Keratinocyte (primary cell): Measurements from ENCODE around the gene COA8. TPM values are rescaled to one million over a fixed set of nuclear protein-coding genes. Genes with fewer than 3 reads are reported as not detected.

ENCODE experiments used
- DNase-seq: peaks from one replicate; pipeline ENCODE4 v3.0.0-alpha.2; 2011; ENCODE audit warnings: low read depth, missing footprints, low spot score
- FAIRE-seq: peaks from 2 replicates; lab custom pipeline; 2011; peaks lifted over from hg19 to GRCh38; lab: Jason Lieb, UNC
- H2AFZ ChIP-seq: 2 replicates; pipeline ENCODE4 v1.6.0; 2012; ENCODE audit warnings: low read length, control low read depth, inconsistent platforms; ENCODE audit not compliant: control insufficient read depth
- H3K27ac ChIP-seq: 2 replicates; pipeline ENCODE4 v1.5.1; 2011; ENCODE audit warnings: low read length; ENCODE audit not compliant: control insufficient read depth, insufficient read depth
- H3K27me3 ChIP-seq: 3 replicates; pipeline ENCODE4 v1.6.0; 2011; ENCODE audit warnings: low read length; ENCODE audit not compliant: control insufficient read depth, insufficient read depth; ENCODE audit errors: extremely low read depth
- H3K36me3 ChIP-seq, 2 experiments: 2 replicates in 1 of 2; 3 replicates in 1 of 2; pipeline ENCODE4 v1.5.1; 2011; ENCODE audit warnings: low read length in 2 of 2, mild to moderate bottlenecking in 1 of 2; ENCODE audit not compliant: control insufficient read depth in 2 of 2, insufficient read depth in 2 of 2; ENCODE audit errors: extremely low read depth in 1 of 2
- H3K4me1 ChIP-seq: 3 replicates; pipeline ENCODE4 v1.5.1; 2011; ENCODE audit warnings: low read length; ENCODE audit not compliant: control insufficient read depth, insufficient read depth; ENCODE audit errors: extremely low read depth
- H3K4me2 ChIP-seq: 3 replicates; pipeline ENCODE4 v1.6.0; 2011; ENCODE audit warnings: low read depth, low read length; ENCODE audit not compliant: control insufficient read depth, insufficient read depth; ENCODE audit errors: extremely low read depth
- H3K4me3 ChIP-seq, 3 experiments: fragments of 200-600 bp in 1 of 3; sonication (generic) in 1 of 3; 2 replicates in 2 of 3; 3 replicates in 1 of 3; pipeline ENCODE4 v1.5.1; 2011 to 2016; ENCODE audit warnings: low read length in 3 of 3, mild to moderate bottlenecking in 3 of 3, control low read depth in 2 of 3, inconsistent platforms in 1 of 3, low read depth in 1 of 3, mixed read lengths in 1 of 3, mixed run types in 1 of 3, moderate library complexity in 1 of 3; ENCODE audit not compliant: control insufficient read depth in 2 of 3, insufficient read depth in 2 of 3; ENCODE audit errors: extremely low read depth in 1 of 3
- H3K79me2 ChIP-seq: 2 replicates; pipeline ENCODE4 v1.6.0; 2012; ENCODE audit warnings: low read length; ENCODE audit not compliant: control insufficient read depth, insufficient read depth
- H3K9ac ChIP-seq: 3 replicates; pipeline ENCODE4 v1.6.0; 2011; ENCODE audit warnings: low read length; ENCODE audit not compliant: control insufficient read depth, insufficient read depth; ENCODE audit errors: extremely low read depth
- H3K9me1 ChIP-seq: 3 replicates; pipeline ENCODE4 v1.6.0; 2011; ENCODE audit warnings: low read length; ENCODE audit not compliant: control insufficient read depth, insufficient read depth; ENCODE audit errors: extremely low read depth
- H3K9me3 ChIP-seq: 2 replicates; pipeline ENCODE4 v1.5.1; 2012; ENCODE audit warnings: low read depth, low read length; ENCODE audit not compliant: control insufficient read depth
- H4K20me1 ChIP-seq: 3 replicates; pipeline ENCODE4 v1.6.0; 2011; ENCODE audit warnings: low read length; ENCODE audit not compliant: control insufficient read depth, insufficient read depth; ENCODE audit errors: extremely low read depth
- CTCF ChIP-seq, 3 experiments: IDR thresholded peaks in 1 of 3; conservative IDR thresholded peaks in 1 of 3; optimal IDR thresholded peaks in 1 of 3; 2 replicates in 2 of 3; 3 replicates in 1 of 3; pipeline versions ENCODE3 to v1.5.1; 2011; ENCODE audit warnings: low read length in 3 of 3, mild to moderate bottlenecking in 3 of 3, moderate library complexity in 2 of 3, control low read depth in 1 of 3, inconsistent platforms in 1 of 3; ENCODE audit not compliant: insufficient read depth in 2 of 3; ENCODE audit errors: extremely low read depth in 1 of 3
- EZH2 ChIP-seq: IDR thresholded peaks from one replicate; pipeline ENCODE4 v1.6.1; 2012; ENCODE audit warnings: inconsistent platforms, mild to moderate bottlenecking, low read length, moderate library complexity
- dilution Hi-C: fragments of 300-500 bp; cut with MboI; formaldehyde crosslinking; loops from one replicate; pipeline ENCODE4 v1.7.0; 2020; ENCODE audit warnings: low sequenced_read_pairs; ENCODE audit not compliant: extremely low pct_ligation_motif_present
- polyA plus RNA-seq, 5 experiments: library from polyadenylated mRNA; depleted of rRNA in 3 of 5; stranded (reverse) in 3 of 5; stranded (forward) in 1 of 5; unstranded in 1 of 5; fragments of >200 nt; gene quantifications; 1 replicate in 1 of 5; 2 replicates in 3 of 5; 3 replicates in 1 of 5; pipeline versions ENCODE4 v1.2.1 to v1.2.3, GENCODE V29; 2011 to 2012; ENCODE audit warnings: missing spikeins in 2 of 5, low read depth in 1 of 5, low replicate concordance in 1 of 5

COA8 gene
- polyA plus RNA-seq, 1 donor (not counting 4 experiments of a cell fraction or from before 2014, with no cell fraction given): 24.8 TPM

- Histone ChIP-seq H3K9me1 (no peaks in the 10 kb centered on the region), H4K20me1 (peaks cover 5% of the 10 kb centered on the region), H3K9ac (peak overlapping the region; percentile 15), H3K79me2 (peaks cover 19% of the 10 kb centered on the region), H3K27me3 (no peaks in the 10 kb centered on the region), H3K9me3 (no peaks in the 10 kb centered on the region), H3K4me3 (no peak overlapping the region), H3K4me1 (peaks cover 13% of the 10 kb centered on the region), H3K27ac (peak overlapping the region; percentile 31), H3K4me2 (peak overlapping the region; percentile 59), H2AFZ (no peak overlapping the region), H3K36me3 (peaks cover 19% of the 10 kb centered on the region in 2 experiments)
- FAIRE-seq (peak; percentile 91), DNase-seq (no peak)
- dilution Hi-C loops: no loop called here
- TF ChIP-seq CTCF (optimal IDR thresholded peaks at IDR 0.05 in 1 of 3, IDR thresholded peaks at IDR 0.05 in 1 of 3, conservative IDR thresholded peaks at IDR 0.05 in 1 of 3; ENCODE audit: extremely low read depth in 1 of 3, insufficient read depth in 2 of 3, low read length in 3 of 3) (no peak), EZH2 (no peak)
Observed at GRCh38 chr14:103576371-103577024, 13.7 kb downstream of the COA8 start.

- H3K4me1 ChIP-seq: peaks cover 25% of the 10 kb centered on the region
- dilution Hi-C loops: no loop called here
- no peak overlapping the region for H2AFZ ChIP-seq
- no peaks in the 10 kb centered on the region for H3K9me1 ChIP-seq
- H3K27ac ChIP-seq: no peak overlapping the region
- H3K9me3 ChIP-seq: no peaks in the 10 kb centered on the region
- H4K20me1 ChIP-seq: peaks cover 5% of the 10 kb centered on the region
- H3K4me2 ChIP-seq: no peak overlapping the region
- no peaks in the 10 kb centered on the region for H3K27me3 ChIP-seq
- FAIRE-seq: no peak
- H3K36me3 ChIP-seq: peaks cover 19% of the 10 kb centered on the region in 2 experiments
- no peak overlapping the region for H3K4me3 ChIP-seq
- H3K79me2 ChIP-seq: peaks cover 17% of the 10 kb centered on the region
- DNase-seq: no peak
- no peak for TF ChIP-seq EZH2
- no peak for TF ChIP-seq CTCF (optimal IDR thresholded peaks at IDR 0.05 in 1 of 3, IDR thresholded peaks at IDR 0.05 in 1 of 3, conservative IDR thresholded peaks at IDR 0.05 in 1 of 3; ENCODE audit: extremely low read depth in 1 of 3, insufficient read depth in 2 of 3, low read length in 3 of 3)
- no peak overlapping the region for H3K9ac ChIP-seq
Observed at GRCh38 chr14:103578401-103579075, 15.8 kb downstream of the COA8 start.
